HG03060 (cell line): ENCODE data around the gene CYBB.
A peak's percentile ranks its signal among the peaks of the same experiment; 100 is the strongest.
"Not testable (repeated sequence)": the region's sequence is repeated elsewhere in the genome, so short reads cannot be mapped to it uniquely, and the experiment has no call there.

Experiments
- ATAC-seq: cut with Tn5 transposase; IDR thresholded peaks from one replicate; pipeline ENCODE4 v1.9.1; 2021; ENCODE audit warnings: low read depth, moderate number of reproducible peaks; ENCODE audit not compliant: unreplicated experiment

Gene CYBB

DNA sequence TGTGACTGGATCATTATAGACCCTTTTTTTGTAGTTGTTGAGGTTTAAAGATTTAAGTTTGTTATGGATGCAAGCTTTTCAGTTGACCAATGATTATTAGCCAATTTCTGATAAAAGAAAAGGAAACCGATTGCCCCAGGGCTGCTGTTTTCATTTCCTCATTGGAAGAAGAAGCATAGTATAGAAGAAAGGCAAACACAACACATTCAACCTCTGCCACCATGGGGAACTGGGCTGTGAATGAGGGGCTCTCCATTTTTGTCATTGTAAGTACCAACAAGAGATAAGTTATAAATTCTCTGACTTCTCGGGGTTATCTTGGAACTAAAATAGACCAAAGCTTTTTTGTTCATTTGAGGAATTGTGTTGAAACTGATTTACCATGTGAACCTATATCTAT is at the start of gene CYBB:
TSS of gene CYBB (plus strand) at position 203 of the 400 bp plus-strand sequence. CDS start at position 222, 19 bp downstream.
- ATAC-seq = no peak

DNA sequence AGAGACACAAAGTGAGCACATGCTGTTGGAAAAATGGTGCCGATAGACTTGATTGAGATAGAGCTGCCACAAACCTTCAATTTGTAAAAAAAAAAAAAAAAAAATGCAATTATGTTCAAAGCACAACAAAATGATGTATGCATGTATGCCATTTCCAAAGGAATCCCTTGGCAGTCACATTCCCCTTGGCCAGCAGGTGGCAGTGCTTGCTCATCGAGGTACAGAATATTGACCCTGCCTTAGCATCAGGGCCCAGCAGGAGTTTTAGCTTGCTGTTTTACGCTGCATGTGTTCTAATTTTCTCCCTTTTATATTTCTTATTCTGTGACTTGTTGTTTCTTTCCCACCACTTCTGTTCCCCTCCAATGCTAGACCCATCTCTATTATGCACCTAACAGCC is 34.5 kb upstream of the CYBB start:
- peak; percentile 32 for ATAC-seq

DNA sequence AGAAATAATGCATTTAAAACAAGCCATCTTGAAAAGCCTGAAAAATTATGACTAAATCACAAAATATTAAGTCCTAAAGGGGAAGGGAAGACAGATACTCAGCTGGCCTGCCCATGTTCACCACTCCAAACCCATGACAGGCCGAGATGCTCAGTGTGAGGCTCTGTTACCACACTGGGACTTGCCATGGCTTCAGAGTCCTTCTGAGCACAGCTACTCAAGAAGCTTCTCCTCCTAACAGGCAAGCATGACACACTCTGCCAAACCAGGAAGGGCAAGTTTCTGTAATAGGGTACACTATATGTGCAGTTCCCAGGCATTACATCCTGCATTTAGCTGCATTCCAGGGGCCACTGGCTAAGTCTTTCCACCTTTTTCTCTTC is 34.0 kb upstream of the CYBB start:
- ATAC-seq = peak; percentile 18

DNA sequence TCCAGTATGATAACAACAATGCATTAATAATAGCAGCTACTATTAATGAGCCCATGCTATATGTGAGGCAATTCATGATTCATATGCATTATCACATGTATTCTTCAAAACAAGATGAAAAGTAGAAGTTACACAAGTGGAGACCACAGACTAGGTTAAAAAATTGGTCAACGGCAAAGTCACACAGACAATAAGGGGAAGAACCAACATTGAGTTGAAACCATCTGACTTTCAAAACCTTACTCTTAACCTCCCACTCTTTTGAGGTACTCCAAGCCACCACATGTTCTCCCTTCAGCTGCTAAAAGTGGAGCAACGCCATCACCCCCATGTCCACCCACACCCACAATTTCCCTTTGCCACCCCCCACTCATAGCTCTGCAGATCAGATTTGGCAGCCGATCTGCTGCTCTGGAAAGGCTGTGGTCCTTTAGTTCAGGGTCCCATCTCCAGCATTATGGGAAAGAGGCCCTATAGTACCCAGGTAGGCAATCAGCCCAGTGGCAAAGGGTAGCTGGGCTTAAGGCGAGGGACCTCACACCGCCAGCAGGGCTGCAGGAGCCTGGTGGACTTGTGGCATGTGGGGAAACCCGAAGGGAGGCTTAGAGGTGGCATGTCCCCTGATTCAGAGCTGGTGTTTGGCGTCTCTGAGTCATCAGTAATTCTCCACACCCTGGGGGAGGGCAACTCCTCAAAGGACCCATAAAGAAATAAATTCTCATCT is 33.5 kb upstream of the CYBB start:
- peak; percentile 78 for ATAC-seq

DNA sequence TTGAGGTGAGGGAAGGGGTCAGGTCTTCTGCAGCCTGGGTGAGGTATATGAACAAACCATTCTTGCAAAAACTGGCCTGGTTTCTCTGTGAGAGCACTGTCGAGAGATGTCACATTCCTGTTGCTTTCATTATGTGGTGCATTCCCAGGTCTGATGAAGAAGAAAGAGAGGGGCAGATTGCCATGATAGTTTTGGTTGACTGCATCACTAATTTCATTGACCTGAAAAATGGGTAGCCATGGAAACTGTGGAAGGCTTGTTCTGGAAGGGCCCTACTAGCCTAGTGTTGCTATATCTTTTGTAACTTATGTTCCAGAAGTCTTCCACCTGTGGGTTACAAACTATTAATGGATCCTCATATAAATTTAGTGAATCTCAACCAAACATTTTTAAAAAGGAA is 32.9 kb upstream of the CYBB start:
- no peak for ATAC-seq

DNA sequence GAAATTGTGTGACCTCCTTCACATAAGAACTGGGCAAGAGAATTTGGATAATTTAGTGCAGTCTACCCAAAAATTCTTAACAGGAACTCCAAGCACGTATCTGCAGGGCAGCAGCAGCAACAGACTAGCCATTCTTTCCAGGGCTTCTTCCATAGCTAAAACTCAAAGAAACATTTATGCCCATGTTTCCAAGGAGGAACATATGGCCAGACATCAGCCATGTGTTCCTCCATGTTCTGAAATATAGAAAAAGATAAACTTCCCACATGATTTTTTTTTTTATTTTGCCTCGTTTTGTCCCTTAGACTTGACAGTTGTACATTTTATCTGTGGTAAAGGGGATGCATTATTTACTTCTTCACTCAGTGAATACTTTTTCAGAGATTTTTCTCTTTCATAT is 27.6 kb upstream of the CYBB start:
- ATAC-seq = no peak

DNA sequence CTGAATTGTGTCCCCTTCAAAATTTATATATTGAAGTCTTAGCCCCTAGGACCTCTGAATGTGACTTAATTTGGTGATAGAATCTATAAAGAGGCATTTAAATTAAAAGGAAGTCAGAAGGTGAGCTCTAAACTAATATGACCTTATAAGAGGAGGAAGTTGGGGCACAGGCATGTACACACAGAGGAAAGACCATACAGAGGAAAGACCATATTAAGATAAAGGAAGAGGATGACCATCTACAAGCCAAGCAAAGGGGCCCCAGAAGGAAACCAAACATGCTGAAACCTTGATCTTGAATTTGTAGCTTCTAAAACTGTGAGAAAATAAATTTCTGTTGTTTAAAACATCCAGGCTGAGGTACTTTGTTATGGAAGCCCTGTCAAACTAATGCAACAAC is 26.9 kb upstream of the CYBB start:
- no peak for ATAC-seq

DNA sequence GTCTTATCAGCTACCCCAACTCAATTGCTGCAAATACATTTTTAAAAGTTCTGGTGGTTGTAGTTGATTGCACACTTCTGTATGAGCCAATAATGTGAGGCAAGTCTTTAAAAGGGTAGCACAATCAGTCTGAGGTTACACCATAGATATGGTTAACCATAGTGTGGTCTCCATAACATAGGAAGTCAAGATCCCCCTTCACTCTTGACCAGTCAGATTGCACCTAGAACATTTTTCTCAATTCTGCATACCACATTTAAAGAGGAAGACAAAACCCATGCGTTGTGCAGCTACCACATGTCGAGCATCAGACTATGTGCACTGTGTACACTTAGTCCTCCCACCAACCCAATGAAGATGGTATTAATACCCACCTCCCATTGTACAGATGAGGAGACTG is 26.5 kb upstream of the CYBB start:
- ATAC-seq = no peak

DNA sequence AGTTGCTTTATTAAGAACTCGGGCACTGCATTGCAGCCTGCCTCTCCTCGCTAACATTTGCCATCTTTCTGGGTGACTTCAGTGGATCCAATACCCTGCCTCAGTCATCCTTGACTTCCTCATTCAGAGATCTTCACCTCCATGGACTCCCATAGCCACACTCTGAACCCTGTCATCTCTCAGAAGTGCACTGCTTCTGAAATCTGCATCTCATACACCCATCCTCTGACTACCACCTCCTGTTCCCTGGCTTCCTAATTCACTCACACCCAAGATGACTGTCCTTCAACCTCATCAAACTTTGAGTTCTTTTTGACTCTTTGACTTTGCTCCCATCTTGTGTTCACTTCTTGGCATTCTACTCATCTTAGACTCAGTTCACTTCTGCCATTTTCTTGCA is 25.3 kb upstream of the CYBB start:
- ATAC-seq = peak; percentile 12

DNA sequence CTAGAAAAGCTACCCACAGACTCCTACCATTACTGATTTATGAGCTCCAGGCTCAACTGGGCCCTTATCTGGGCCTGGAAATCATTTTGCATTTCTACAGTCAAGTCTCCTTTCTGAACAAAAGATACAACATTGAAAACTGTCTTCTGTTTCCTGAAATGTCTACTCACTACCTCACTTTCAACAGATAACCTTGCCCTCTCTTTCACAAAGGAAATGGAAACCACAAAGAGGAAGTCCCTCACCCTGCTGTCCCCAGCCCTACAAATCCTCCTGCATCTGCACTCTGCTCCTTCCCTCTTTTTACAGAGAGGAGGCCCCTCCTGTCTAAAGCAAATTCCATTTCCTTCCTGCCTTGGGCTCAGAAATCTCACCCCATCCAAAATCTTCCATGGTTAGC is 24.8 kb upstream of the CYBB start:
- peak; percentile 86 for ATAC-seq

DNA sequence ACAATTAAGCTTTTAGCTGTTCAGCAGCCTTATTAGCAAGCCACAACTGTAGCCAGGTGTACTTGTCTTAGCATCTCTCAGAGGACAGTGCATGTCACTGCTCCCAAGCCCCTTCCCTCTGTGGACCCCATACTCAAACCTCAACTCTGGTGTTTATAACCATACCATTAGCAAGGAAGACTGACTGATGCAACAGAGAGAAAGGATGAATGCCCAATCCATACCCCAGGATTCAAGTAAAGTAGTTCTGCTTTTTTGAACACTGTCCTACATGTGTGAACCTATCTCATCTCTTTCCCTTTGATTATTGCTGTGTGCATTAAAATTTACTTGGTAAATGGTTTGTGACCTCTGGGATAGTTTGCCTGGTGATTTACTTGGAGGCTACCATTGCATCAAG is 22.8 kb upstream of the CYBB start:
- no peak for ATAC-seq

DNA sequence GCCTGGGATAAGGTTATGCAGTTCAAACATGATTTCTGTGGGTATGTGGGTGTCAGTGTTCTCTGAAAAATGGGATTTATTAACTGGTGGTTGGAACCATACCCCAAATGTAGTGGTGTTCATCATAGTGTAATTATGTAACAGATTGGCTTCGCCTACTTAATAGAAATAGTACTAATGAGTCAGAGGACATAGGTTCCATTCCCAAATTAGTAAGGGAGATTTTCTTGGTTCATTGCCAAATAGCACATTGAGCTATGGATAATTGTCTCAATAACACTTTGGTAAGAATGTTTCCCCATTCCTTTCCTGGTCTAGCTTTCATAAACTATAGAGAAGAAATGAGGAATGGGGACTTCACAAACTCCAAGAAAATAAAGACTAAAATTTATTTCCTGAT is 20.5 kb upstream of the CYBB start:
- ATAC-seq = no peak

DNA sequence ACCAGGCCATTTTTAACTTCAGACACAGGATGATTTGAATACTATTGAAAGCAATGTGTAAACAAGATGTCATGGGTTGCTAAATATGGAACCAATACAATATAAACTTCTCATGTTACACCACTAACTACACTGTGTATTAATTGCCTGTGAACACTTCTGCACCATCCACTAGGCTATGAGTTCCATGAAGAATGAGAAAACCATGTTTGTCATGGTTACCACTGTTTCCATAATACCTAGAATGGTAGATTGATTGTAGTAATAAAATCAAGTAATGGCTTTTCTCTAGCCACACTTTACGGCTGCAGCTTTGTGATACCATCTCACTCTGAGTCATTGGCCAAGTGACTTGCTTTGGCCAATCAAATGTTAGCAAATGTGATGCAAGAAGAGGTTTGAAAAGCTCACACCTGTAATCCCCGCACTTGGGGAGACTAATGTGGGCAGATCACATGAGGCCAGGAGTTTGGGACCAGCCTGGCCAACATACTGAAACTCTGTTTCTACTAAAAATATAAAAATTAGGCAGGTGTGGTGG is 19.9 kb upstream of the CYBB start:
- no peak for ATAC-seq

DNA sequence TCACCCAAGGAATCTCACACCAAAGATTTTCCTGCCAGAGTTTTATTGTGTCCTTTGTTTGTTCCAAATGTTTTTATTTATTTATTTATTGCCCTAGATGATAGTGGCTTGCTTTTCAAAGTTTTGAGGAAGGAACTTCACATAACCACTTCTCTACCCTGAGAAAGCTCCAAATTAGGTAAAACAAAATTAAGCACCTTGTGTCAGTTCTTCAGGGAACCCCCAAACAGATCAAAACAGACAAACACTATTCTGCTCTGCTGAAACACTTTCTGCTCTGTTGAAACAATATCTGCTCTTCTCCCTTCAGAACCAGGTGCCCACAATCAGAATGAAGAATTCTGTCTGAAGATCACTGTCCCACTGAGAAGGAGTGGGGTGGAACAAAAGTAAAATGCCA is 16.5 kb upstream of the CYBB start:
- no peak for ATAC-seq

DNA sequence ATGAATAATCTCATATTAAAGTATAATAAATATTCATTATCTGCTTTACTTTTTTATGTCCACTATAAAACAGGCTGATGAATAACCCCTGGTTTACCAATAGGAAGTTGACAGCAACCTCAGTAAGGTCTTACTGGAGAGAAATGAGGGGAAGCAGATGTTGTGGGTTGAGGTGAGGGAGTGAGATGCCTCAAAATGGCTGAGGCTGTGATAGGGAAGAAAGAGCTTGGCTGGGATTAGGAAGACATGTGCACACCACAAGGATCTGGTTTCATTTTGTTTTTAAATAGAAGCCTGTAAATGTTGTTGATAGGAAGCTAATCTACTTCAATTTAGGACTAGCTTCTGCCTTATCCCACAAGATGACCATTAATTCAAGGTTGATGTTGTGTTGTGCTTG is 14.4 kb upstream of the CYBB start:
- ATAC-seq = no peak

DNA sequence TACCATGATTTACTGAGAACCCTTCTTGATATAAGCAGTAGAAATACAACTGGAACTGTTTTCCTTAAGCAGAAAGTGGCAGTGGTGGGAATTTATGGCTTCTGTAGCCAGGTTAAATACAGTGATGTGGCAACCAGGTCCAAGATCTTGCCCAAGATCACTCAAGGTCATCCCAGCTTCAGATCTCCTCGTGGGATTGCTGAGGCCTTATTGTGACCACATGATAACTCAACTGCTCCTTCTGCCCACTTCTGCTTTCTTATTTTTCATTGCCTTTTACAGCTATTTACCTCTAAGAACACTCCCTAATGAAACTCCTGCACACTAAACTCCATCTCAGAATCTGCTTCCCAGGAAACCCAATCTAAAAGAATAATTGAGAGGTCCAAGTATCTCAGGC is 12.4 kb upstream of the CYBB start:
- no peak for ATAC-seq

DNA sequence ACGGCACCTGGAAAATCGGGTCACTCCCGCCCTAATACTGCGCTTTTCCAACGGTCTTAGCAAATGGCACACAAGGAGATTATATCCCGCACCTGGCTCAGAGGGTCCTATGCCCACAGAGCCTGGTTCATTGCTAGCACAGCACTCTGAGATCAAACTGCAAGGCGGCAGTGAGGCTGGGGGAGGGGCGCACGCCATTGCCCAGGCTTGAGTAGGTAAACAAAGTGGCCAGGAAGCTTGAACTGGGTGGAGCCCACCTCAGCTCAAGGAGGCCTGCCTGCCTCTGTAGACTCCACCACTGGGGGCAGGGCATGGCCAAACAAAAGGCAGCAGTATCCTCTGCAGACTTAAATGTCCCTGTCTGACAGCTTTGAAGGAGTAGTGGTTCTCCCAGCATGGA is 11.0 kb upstream of the CYBB start:
- ATAC-seq = not testable (repeated sequence)

DNA sequence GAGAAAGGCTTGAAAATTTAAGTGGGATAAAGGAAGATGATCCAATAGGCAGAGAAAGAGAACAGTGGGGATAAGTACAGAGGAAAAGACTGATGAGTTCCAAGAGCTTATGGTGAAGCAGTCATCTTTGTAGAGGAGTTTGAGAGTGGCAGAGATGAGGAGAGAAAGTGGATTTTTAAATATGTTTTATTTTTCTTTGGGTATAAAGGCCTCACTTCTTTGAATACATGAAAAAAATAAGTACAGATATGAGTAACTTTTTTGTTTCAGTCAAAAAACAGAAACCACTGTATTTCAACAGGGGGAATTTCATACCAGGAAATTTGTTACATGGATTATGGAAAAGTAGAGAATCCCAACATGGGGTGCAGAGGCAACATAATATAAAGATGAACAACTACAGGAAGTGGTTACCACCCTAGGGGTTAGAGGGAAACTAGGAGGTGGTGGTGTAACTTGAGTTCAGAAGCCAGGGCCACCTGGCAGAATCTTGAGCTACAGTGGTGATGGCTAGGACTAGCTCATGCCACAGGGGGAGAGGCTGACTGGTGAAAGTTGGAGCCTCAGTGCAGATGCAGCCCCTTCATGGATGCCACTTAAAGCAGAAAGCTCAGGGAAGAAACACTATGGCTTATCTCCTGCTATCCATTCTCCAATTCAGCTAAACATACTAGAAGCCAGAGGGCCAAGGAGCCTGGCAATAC is 3.4 kb upstream of the CYBB start:
- peak; percentile 48 for ATAC-seq

DNA sequence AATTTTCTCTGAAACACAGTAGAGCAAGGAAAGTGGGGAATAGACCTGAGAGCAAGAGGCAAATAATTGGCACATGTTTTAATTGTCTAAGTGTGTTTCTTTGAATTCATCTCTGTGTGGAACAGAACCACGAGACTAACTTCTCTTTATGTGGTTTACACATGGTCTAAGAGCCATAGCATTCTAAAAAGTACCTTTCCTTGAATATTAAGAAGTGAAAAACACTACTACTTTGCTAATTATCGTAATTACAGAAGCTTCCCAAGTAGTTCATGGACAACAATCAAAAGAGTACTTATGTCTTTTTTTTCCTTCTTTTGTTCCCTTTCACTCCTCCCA is 2.9 kb upstream of the CYBB start:
- ATAC-seq = no peak

DNA sequence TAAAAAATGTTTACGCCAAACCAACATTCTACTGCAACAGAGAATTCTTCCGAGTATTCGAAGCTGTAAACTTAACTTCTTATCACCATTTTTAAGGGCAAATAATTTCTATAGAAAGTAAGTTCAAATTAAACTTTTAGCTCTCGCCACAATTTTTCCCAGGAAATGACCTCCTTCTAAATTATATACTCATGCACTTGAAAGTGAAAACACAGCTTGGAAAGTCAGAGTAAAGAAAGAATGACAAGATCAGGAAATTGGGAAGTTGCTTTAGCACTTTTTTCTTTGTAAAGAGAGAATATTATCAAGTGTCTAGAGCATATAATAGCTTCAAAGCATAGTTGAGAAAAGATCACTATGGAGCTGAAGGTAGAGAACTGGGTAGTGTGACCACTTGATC is 1.2 kb downstream of the CYBB start:
- no peak for ATAC-seq

DNA sequence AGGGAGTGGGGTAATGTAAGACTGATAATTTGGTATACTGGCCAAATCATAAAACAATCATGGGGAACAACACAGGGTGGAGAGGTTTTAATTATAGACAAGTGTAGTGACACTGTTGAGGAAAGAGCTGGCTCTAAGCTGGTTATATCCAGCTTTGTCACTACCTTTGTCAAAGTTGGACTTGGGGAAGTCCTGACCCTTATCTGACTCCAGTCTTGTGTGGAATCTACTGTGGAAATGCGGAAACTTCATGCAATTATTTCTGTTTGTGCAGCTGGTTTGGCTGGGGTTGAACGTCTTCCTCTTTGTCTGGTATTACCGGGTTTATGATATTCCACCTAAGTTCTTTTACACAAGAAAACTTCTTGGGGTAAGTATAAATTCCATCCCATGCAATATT is 2.0 kb downstream of the CYBB start:
- no peak for ATAC-seq

DNA sequence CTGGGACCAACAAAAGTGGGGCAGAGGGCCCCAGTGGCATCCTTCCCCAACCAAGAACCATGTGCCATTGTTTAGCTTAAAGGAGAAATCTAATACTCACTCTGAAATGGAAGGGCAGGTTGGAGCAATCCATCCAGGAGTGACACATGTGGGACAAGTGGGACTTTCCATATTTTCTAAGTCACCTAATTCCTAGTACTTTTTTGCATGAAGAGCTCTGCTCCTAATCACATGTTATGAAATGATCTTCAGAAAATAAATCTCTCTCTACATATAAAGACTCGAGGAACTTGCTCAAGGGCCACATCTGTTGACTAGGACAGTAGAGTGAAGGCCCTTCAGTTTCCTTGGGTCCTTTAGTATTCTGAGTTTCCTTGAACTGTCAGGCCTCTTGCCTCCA is 2.5 kb downstream of the CYBB start:
- no peak for ATAC-seq
